ENCODE data around the gene SEMA3E.

GRCh38 chr7:83321011-83321410 lies 327.9 kb downstream of the SEMA3E start:
- TF ChIP-seq CDX4 (CRISPR knock-in tag; IDR thresholded peaks at IDR 0.05; ENCODE audit: borderline replicate concordance) (no peak), CTCF (IDR thresholded peaks at IDR 0.05) (no peak), ZNF512 (CRISPR knock-in tag; IDR thresholded peaks at IDR 0.05; ENCODE audit: borderline replicate concordance) (no peak), CREB1 (CRISPR knock-in tag; IDR thresholded peaks at IDR 0.05) (no peak), NFE2L1 (CRISPR knock-in tag; IDR thresholded peaks at IDR 0.05) (no peak), FOXP1 (CRISPR knock-in tag; IDR thresholded peaks at IDR 0.05; ENCODE audit: borderline replicate concordance) (no peak), TCF7 (CRISPR knock-in tag; IDR thresholded peaks at IDR 0.05; ENCODE audit: low read depth) (no peak), MYBL2 (CRISPR knock-in tag; IDR thresholded peaks at IDR 0.05) (no peak), TP53 (CRISPR knock-in tag; IDR thresholded peaks at IDR 0.05) (no peak)
